Measurements from ENCODE around the gene EFCC1.

Gene EFCC1

DNA sequence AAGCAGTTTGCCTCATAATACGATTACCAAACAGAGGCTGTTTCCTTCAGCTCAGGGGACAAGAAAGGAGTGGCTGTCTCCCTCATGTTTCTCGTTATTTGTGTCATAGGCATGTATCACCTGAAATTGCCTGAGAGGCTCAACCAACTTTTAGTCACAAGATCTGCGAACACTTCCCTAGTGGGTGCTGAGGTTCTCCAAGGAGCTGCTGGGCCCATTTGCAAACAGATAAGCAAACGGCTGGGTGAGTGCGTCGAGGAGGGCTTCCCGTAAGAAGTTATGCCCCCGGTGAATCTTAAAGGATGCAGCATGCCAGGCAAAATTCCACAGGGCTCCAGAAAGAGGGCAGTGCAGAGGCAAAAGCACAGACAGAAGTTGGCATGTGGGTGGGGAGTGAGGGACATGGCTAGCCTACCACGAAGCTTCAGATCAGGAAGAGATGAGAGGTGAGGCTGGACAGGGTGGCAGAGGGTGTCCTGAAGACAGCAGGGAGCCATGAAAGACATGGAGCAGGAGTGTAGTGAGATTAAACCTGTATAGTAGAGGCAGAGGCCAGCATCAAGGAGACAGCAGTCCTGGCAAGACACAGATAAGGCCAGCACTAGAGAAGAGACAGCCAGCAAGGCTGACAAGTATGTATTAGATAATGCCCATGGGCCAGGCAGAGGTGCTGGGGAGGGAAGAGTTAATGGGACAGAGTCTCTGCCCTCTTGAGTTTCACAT lies 55.5 kb downstream of the EFCC1 start:
- no peaks in the 10 kb centered on the region for H3K36me3 ChIP-seq (replicated peaks; ENCODE audit: low read depth, low read length)
- H4K20me1 ChIP-seq (ENCODE audit: insufficient read depth, low read length) = no peaks in the 10 kb centered on the region
- H3K9ac ChIP-seq (ENCODE audit: low read length) = no peak overlapping the region
- no peak overlapping the region for H3K4me3 ChIP-seq (ENCODE audit: low read length)
- no peak overlapping the region for H3K27ac ChIP-seq (ENCODE audit: low read length)
- TF ChIP-seq EZH2phosphoT487 (IDR thresholded peaks at IDR 0.05; ENCODE audit: low read depth) = no peak
- TF ChIP-seq, protein P1, sequence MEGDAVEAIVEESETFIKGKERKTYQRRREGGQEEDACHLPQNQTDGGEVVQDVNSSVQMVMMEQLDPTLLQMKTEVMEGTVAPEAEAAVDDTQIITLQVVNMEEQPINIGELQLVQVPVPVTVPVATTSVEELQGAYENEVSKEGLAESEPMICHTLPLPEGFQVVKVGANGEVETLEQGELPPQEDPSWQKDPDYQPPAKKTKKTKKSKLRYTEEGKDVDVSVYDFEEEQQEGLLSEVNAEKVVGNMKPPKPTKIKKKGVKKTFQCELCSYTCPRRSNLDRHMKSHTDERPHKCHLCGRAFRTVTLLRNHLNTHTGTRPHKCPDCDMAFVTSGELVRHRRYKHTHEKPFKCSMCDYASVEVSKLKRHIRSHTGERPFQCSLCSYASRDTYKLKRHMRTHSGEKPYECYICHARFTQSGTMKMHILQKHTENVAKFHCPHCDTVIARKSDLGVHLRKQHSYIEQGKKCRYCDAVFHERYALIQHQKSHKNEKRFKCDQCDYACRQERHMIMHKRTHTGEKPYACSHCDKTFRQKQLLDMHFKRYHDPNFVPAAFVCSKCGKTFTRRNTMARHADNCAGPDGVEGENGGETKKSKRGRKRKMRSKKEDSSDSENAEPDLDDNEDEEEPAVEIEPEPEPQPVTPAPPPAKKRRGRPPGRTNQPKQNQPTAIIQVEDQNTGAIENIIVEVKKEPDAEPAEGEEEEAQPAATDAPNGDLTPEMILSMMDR (IDR thresholded peaks at IDR 0.05; ENCODE audit: low read depth, low read length) = no peak
- H3K79me2 ChIP-seq (ENCODE audit: low read length) = no peaks in the 10 kb centered on the region
- peaks cover 18% of the 10 kb centered on the region; the same call in 1 of the 2 replicates for H3K27me3 ChIP-seq (ENCODE audit: low read depth, low read length)
- no peak overlapping the region for H2AFZ ChIP-seq (ENCODE audit: low read depth, low read length)
- H3K9me3 ChIP-seq (ENCODE audit: insufficient read depth, low read length) = no peaks in the 10 kb centered on the region
- H3K4me2 ChIP-seq (ENCODE audit: low read length) = no peak overlapping the region
- H3K4me1 ChIP-seq (ENCODE audit: low read length) = no peaks in the 10 kb centered on the region; the same call in 1 of the 2 replicates

DNA sequence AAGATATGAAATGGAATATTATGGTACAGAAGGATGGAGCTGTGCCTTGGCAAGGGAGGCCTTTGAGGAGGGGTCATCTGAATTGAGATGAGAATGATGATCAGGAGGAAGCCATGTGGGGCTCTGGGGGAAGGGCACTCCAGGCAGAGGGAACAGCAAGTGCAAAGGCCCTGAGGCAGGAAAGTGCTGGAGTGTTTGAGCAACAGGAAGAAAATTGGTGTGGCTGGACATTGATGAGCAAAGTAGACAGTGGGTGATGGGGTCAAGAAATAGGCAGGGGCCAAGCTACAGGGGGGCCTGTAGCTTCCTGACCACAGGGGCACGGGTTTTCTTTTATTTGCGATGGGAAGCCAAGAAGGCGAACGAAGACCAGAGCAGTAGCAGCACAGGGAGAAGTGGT lies 56.1 kb downstream of the EFCC1 start:
- H3K4me1 ChIP-seq (ENCODE audit: low read length) = no peaks in the 10 kb centered on the region; the same call in 1 of the 2 replicates

DNA sequence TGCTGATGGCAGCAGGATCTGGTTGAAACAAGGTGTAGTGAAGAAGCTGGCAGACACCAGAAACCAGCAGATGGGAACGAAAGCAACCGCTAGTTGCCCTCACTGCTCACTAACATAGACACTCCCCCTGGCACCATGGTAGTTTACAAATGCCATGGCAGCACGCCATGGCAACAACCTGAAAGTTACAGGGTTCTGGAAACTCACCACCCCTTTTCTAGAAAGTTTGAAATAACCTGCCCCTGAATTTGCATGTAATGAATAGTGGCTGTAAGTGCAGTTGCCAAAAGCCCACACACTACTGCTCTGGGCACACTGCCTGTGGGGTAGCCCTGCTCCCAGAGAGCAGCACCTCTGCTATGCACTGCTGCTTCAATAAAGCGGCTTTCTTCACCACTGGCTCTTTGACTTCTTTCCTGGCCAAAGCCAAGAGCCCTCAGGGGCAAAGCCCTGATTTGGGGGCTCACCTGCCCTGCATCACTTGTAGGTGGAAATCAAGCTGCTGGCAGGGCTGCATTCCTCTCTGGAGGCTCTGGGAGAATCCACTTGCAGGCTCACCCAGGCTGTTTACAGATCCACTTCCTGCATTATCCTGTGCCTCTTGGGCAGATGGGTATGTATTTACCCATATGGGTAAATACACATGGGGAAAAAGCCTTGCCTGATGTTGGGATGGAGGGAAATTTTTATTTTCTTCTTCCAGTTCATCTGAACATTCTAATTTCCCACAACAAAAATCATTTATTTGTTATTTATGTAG lies 57.5 kb downstream of the EFCC1 start:
- Histone ChIP-seq H3K27ac (ENCODE audit: low read length) (no peak overlapping the region), H3K4me3 (ENCODE audit: low read length) (no peak overlapping the region)

More for the DNA sequence above, 56.1 kb downstream of the EFCC1 start:
- Histone ChIP-seq H3K79me2 (ENCODE audit: low read length) (no peaks in the 10 kb centered on the region), H4K20me1 (ENCODE audit: insufficient read depth, low read length) (no peaks in the 10 kb centered on the region), H3K36me3 (replicated peaks; ENCODE audit: low read depth, low read length) (no peaks in the 10 kb centered on the region), H3K4me3 (ENCODE audit: low read length) (no peak overlapping the region), H2AFZ (ENCODE audit: low read depth, low read length) (no peak overlapping the region), H3K27ac (ENCODE audit: low read length) (no peak overlapping the region), H3K4me2 (ENCODE audit: low read length) (no peak overlapping the region), H3K27me3 (ENCODE audit: low read depth, low read length) (peaks cover 18% of the 10 kb centered on the region; the same call in 1 of the 2 replicates), H3K9ac (ENCODE audit: low read length) (no peak overlapping the region), H3K9me3 (ENCODE audit: insufficient read depth, low read length) (no peaks in the 10 kb centered on the region)
- TF ChIP-seq, protein P1 (IDR thresholded peaks at IDR 0.05; ENCODE audit: low read depth, low read length) = no peak
- no peak for TF ChIP-seq EZH2phosphoT487 (IDR thresholded peaks at IDR 0.05; ENCODE audit: low read depth)

More for the DNA sequence above, 57.5 kb downstream of the EFCC1 start:
- Histone ChIP-seq H3K27me3 (ENCODE audit: low read depth, low read length) (peaks cover 18% of the 10 kb centered on the region; the same call in 1 of the 2 replicates), H2AFZ (ENCODE audit: low read depth, low read length) (no peak overlapping the region), H3K4me1 (ENCODE audit: low read length) (no peaks in the 10 kb centered on the region), H3K9ac (ENCODE audit: low read length) (no peak overlapping the region), H4K20me1 (ENCODE audit: insufficient read depth, low read length) (no peaks in the 10 kb centered on the region), H3K4me2 (ENCODE audit: low read length) (no peak overlapping the region), H3K79me2 (ENCODE audit: low read length) (no peaks in the 10 kb centered on the region), H3K9me3 (ENCODE audit: insufficient read depth, low read length) (no peaks in the 10 kb centered on the region), H3K36me3 (replicated peaks; ENCODE audit: low read depth, low read length) (no peaks in the 10 kb centered on the region)
- TF ChIP-seq, protein P1 (IDR thresholded peaks at IDR 0.05; ENCODE audit: low read depth, low read length) = no peak
- no peak for TF ChIP-seq EZH2phosphoT487 (IDR thresholded peaks at IDR 0.05; ENCODE audit: low read depth)
